ENCODE results near the gene PRSS27.

Gene PRSS27

DNA sequence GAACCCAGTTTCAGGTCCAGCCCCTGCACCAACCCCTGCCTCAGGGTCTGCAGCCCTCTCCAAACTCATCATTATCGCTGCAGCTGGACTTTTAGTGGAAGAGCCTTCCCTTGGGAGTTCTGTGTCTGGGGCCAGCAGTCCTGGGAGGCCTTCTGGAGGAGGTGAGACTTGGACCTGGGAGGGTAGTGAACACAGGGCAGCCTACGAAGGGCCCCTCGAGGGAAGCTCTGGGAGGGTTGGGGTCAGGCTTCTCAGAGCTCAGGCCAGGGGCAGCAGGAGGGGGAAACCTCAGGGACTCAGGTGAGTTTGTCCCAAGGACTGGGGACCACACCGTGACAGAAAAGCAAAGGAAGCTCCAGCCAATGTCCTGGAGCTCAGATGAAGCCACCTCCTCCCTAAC, 21.1 kb upstream of the PRSS27 start:
- Histone ChIP-seq H3K4me1 (ENCODE audit: control insufficient read depth, low read length) (no peaks in the 10 kb centered on the region), H3K27ac (ENCODE audit: low read depth, low read length) (no peak overlapping the region), H3K79me2 (ENCODE audit: control insufficient read depth, low read length) (no peaks in the 10 kb centered on the region), H3K9me2 (replicated peaks; ENCODE audit: control insufficient read depth, low read length) (no peaks in the 10 kb centered on the region), H3K4me2 (ENCODE audit: low read length) (no peak overlapping the region), H3K27me3 (ENCODE audit: control insufficient read depth, low read length) (no peaks in the 10 kb centered on the region), H3F3A (ENCODE audit: control insufficient read depth, insufficient read depth) (no peaks in the 10 kb centered on the region), H4K20me1 (ENCODE audit: control insufficient read depth, insufficient read depth, low read depth, low read length) (no peaks in the 10 kb centered on the region), H3K36me3 (ENCODE audit: control insufficient read depth, low read length) (no peaks in the 10 kb centered on the region), H3K9me3 (ENCODE audit: control insufficient read depth, insufficient read depth, low read length) (no peaks in the 10 kb centered on the region), H3K4me3 (ENCODE audit: low read length) (no peak overlapping the region)
- TF ChIP-seq, protein P1, sequence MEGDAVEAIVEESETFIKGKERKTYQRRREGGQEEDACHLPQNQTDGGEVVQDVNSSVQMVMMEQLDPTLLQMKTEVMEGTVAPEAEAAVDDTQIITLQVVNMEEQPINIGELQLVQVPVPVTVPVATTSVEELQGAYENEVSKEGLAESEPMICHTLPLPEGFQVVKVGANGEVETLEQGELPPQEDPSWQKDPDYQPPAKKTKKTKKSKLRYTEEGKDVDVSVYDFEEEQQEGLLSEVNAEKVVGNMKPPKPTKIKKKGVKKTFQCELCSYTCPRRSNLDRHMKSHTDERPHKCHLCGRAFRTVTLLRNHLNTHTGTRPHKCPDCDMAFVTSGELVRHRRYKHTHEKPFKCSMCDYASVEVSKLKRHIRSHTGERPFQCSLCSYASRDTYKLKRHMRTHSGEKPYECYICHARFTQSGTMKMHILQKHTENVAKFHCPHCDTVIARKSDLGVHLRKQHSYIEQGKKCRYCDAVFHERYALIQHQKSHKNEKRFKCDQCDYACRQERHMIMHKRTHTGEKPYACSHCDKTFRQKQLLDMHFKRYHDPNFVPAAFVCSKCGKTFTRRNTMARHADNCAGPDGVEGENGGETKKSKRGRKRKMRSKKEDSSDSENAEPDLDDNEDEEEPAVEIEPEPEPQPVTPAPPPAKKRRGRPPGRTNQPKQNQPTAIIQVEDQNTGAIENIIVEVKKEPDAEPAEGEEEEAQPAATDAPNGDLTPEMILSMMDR (IDR thresholded peaks at IDR 0.05; ENCODE audit: low read depth, low read length, poor library complexity, severe bottlenecking), result no peak
- no peak for TF ChIP-seq EZH2phosphoT487 (IDR thresholded peaks at IDR 0.05; ENCODE audit: borderline replicate concordance, low read length)

DNA sequence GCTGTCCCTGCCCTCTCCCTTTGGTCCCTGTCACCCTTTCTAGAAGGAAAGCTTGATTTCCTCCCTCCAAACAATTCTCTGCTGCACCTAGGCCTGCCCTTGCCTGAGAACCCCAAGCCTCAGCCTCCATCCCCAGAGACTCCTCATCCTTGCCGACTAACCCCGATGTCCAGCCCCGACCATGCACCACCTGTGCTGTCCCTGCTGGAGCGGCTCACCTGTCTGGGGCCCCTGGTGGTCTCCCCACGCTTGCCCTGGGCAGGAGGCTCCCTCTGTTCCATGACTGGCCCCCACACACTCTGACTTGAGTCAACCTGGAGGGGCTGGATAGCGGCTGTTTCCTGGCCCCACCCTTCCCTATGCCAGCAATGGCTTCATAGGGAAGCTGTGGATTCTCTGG, 20.5 kb upstream of the PRSS27 start:
- no peak for TF ChIP-seq EZH2phosphoT487 (IDR thresholded peaks at IDR 0.05; ENCODE audit: borderline replicate concordance, low read length)
- TF ChIP-seq, protein P1 (IDR thresholded peaks at IDR 0.05; ENCODE audit: low read depth, low read length, poor library complexity, severe bottlenecking), result no peak
- Histone ChIP-seq H3K4me1 (ENCODE audit: control insufficient read depth, low read length) (no peaks in the 10 kb centered on the region), H3F3A (ENCODE audit: control insufficient read depth, insufficient read depth) (no peaks in the 10 kb centered on the region), H3K4me3 (ENCODE audit: low read length) (no peak overlapping the region), H3K27ac (ENCODE audit: low read depth, low read length) (no peak overlapping the region), H3K9me3 (ENCODE audit: control insufficient read depth, insufficient read depth, low read length) (no peaks in the 10 kb centered on the region), H4K20me1 (ENCODE audit: control insufficient read depth, insufficient read depth, low read depth, low read length) (no peaks in the 10 kb centered on the region), H3K9me2 (replicated peaks; ENCODE audit: control insufficient read depth, low read length) (no peaks in the 10 kb centered on the region), H3K36me3 (ENCODE audit: control insufficient read depth, low read length) (no peaks in the 10 kb centered on the region), H3K4me2 (ENCODE audit: low read length) (no peak overlapping the region), H3K27me3 (ENCODE audit: control insufficient read depth, low read length) (no peaks in the 10 kb centered on the region), H3K79me2 (ENCODE audit: control insufficient read depth, low read length) (no peaks in the 10 kb centered on the region)

DNA sequence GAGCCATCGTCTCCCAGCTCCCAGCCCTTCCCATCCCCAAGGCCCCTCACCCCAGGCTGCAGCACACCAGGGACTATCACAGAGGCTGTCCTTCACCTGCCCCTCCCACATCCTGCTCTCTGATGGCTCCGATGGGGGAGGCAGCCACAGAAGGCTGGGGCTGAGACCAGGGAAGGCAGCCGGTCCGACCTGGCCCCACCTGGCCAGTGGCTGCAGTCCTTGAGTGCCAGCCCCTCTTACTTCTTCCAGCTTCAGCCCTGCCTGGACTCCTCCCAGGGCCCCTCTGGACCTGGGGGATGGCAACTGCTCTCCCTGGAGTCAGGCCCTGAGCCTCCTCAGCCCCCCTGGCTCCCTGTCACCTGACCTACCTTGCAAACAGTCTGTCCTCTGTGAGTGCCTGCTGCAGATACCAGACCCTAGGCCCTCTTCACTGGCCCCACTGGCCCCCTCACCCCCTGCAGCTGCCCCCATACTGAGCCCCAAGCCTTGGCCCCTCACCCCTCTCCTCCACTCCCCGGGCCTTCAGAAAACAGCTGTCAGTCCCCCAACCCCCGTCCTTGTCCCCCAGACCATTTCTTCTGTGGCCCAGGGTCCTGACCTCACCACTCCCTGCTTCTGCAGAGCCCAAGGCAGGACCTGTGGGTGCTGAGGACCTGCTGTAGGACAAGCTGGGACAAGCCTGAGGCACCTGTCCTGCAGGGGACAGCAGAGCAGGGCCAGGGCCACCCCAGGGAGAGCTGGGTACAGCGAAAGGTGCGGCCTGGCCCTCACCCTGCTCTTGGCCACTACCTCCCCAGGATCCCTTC, 19.8 kb upstream of the PRSS27 start:
- Histone ChIP-seq H3K4me2 (ENCODE audit: low read length) (no peak overlapping the region), H3K36me3 (ENCODE audit: control insufficient read depth, low read length) (no peaks in the 10 kb centered on the region)
- TF ChIP-seq EZH2phosphoT487 (IDR thresholded peaks at IDR 0.05; ENCODE audit: borderline replicate concordance, low read length), result no peak
- TF ChIP-seq, protein P1 (IDR thresholded peaks at IDR 0.05; ENCODE audit: low read depth, low read length, poor library complexity, severe bottlenecking), result no peak

More for the DNA sequence above, 19.8 kb upstream of the PRSS27 start:
- Histone ChIP-seq H3K79me2 (ENCODE audit: control insufficient read depth, low read length) (no peaks in the 10 kb centered on the region), H3K4me1 (ENCODE audit: control insufficient read depth, low read length) (no peaks in the 10 kb centered on the region), H3K9me3 (ENCODE audit: control insufficient read depth, insufficient read depth, low read length) (no peaks in the 10 kb centered on the region), H4K20me1 (ENCODE audit: control insufficient read depth, insufficient read depth, low read depth, low read length) (no peaks in the 10 kb centered on the region), H3K27me3 (ENCODE audit: control insufficient read depth, low read length) (no peaks in the 10 kb centered on the region), H3K4me3 (ENCODE audit: low read length) (no peak overlapping the region), H3K27ac (ENCODE audit: low read depth, low read length) (no peak overlapping the region), H3K9me2 (replicated peaks; ENCODE audit: control insufficient read depth, low read length) (no peaks in the 10 kb centered on the region), H3F3A (ENCODE audit: control insufficient read depth, insufficient read depth) (no peaks in the 10 kb centered on the region)

Data from DOHH2 (cell line).